Stimulated activated CD8-positive, alpha-beta memory T cell treated with anti-CD3 and anti-CD28 coated beads, Interleukin-15, amount 100 ng/mL, for 24 hours (primary cell): ENCODE data around the gene POLR1E.
"Not testable (repeated sequence)": the region's sequence is repeated elsewhere in the genome, so short reads cannot be mapped to it uniquely, and the experiment has no call there.

Experiments
- DNase-seq: peaks from one replicate; pipeline ENCODE4 v3.0.0-alpha.2; 2020; ENCODE audit warnings: low read depth

POLR1E gene

DNA sequence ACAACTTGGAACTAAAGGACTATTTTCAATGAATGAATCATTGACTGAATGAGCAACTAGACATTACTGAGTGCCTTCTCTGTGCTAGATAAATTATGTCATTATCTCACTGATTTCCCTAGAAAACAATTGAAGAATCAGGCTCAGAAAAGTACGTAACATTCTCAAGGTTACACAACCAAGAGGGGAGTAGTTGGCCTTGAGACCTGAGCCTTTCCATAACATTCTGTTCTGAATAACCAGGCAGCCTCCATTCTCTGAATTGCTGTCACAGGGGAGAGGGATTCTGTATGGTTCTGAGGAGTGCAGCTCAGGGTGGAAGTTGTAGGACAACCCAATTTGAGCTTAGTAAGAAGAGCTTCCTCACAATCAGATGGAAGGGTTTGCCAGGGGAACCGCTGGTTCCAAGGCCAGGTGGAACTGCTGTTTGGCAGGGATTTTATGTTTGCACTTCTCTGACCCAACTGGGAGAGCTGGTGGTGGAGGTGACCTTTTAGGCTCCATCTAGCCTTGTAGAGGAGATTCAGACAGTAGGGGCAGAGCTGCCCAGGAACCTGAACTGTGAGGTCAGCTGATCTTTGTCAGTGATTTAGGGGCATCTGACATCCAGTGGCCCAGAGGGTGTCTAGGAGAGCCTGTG lies 16.3 kb downstream of the POLR1E start:
- DNase-seq = no peak

DNA sequence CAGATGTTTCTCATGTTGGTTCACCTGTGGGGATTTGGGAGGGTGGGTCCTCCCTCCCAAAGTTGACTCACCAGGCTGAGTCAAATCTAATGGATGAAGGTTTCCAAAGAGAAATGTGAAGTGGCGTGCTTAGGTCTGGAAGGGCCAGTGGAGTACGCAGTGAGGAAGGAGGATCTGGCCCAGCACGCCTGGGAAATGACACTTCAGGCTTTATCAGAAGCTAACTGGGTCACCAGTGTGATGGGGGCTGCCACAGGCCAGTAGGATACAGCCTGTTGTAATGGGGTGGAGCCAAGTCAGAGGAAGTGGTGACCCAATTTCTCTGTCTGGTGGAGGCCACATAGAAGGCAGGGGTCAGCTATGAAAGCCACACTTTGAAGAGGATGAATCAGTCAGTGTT lies 18.0 kb downstream of the POLR1E start:
- DNase-seq = no peak

DNA sequence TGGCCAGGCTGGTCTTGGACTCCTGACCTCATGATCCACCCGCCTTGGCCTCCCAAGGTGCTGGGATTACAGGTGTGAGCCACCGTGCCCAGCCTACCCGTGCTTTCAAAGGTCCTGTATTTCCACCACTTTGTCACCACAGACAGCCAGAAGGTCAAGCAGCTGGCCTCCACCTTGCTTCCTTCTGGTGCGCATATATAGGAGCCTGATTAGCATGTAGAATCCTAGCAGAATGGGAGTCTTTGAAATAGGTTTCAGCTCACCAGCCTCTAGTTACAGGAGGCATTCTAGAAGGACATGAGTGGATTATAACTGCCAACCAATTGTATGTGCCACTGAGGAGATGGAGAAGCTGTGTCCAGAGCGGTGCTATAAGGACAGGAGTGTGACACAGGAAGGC lies 18.9 kb downstream of the POLR1E start:
- DNase-seq = no peak

DNA sequence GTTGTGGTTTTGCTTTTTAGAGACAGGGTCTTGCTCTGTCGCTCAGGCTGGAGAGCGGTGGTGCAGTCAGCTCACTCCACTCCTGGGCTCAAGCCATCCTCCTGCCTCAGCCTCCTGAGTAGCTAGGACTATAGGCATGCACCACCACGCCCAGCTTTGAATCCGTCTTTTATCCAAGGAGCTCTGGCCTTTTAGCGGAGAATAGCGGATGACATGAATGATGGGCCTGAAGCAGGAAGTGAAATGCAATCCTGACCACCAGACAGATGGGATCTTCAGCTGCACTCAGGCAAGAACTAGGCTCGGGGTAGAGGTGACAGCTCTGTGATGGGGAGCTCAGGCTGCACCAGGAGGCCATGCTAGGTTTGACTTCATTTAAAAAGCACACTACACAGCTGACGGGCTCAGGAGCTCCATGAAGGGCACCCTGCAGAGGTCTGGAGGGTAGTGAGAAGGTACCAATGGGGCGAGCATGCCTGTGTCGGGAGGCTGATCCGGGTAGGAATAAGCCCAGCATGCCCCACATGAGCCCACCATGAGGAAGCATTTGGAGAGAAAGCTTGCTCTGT lies 21.9 kb downstream of the POLR1E start:
- DNase-seq = no peak

DNA sequence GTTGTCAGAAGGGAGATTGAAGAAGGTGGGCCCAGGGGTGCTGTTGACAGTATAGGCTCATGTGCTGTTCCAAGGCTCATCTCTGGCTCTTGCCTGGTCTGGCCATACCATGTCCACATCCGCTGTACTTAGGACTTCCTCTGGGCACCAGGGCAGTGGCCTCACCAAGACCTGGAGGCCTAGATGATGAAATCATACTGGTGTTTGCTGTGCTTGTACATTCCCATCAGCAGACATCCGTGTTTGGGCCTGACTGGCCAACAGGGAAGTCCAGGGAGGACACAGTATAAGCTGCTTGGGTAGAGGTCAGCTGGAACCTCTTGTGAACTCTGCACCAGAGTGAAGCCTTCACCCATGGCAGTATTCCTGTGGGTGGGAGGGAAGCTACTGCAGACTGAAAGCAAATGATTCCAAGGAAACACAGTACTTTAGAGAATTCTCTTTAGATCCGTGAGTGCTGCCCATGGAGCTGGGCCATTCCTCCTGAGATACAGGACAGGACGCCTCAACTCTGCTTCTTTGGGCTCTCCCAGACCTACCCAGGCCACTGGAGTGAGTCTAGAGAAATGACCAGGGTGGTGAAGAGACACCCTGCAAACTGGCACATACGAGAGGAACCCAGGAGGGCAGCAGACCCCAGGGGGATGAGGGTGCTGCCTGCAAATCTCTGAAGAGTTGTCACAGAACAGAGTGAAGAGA lies 22.5 kb downstream of the POLR1E start:
- DNase-seq = no peak

DNA sequence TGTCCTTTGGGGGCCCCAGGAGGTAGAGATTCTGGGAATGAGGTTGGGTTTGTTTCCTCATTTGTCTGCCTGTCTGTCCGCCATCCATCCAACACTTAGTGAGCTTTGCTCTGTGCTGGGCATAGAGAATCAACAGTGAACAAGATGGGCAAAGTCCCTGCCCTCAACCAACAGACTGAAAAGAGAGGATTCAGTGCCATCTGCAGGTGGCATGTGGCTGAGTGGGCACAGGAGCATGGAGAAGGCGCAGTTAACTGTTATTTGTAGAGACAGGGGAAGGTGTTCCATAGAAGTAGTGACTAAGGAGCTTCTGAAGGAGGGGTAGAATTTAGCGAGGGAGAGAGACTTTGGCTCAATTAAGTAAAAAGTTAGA lies 23.1 kb downstream of the POLR1E start:
- DNase-seq = no peak

DNA sequence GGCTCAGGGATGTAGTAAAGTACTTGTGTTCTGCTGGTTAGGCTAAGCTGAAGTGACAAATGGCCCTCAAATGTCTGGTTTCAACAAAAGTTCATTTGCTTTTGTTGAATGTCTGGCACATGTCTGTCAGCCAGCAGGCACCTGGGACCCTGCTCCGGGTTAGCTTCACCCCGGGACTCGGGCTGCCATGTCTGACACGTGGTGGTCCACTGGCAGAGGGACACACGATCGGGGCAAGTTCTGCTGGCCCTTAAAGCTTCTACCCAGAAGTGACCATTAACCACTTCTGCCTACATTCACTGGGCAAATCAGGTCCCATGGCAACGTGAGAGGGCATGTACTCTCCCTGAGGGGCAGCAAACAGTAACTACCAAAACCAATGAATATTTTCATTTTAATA lies 23.8 kb downstream of the POLR1E start:
- no peak for DNase-seq

DNA sequence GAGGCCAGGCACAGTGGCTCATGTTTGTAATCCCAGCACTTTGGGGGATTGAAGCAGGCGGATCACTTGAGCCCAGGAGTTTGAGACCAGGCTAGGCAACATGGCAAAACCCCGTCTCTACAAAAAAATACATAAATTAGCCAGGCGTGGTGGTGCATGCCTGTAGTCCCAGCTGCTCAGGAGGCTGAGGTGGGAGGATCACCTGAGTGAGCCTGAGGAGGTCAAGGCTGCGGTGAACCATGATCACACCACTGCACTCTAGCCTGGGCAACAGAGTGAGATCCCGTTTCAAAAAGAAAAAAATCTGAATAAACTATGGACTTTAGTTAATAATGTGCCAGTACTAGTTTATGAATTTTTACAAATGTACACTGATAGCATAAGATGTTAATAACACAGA lies 24.3 kb downstream of the POLR1E start:
- not testable (repeated sequence) for DNase-seq

DNA sequence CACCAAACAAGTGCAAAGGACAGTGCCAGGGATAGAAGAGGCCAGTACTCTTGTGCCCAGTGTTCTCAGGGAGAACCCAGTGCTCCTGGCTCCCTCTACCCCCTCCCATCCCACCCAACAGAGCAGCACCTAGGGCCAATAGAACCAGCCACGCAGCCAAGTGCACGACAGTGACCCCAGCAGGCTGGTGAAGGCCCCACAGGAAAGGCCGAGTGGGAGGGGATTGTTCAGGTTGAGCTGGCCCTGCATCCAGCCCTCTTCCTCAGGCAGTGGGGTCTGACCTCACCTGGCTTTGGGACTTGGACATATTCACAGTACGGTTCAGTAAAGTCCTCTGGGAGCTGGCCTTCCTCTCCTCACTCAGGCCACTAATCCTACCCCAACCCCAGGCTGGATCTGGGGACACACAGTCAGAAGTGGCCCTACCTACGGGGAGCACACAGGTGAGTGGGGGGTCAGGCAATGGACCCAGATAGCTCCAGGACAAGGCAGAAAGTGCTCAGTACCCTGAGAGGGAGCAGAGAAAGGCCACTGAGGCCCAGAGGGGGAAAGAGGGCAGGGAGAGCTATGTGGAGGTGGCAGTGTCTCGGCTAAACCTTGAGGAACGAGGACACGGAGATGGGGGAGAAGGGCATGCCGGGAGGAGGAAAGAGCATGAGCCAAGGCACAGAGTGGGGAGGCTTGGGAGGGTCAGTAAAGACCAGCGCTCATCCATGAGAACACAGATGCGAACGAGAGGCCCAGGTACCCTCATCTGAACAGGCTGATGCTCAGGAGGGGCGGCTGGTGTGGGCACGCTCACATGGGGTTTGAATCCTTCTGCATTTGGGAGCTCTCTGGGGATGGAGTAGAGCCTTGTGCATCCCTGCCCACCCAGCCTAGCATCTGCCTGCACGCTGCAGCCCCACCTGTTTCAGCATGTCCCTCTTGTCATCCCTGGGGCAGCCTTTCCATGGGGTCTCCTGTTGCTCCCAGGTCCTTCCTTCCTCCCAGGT lies 25.6 kb downstream of the POLR1E start:
- no peak for DNase-seq

DNA sequence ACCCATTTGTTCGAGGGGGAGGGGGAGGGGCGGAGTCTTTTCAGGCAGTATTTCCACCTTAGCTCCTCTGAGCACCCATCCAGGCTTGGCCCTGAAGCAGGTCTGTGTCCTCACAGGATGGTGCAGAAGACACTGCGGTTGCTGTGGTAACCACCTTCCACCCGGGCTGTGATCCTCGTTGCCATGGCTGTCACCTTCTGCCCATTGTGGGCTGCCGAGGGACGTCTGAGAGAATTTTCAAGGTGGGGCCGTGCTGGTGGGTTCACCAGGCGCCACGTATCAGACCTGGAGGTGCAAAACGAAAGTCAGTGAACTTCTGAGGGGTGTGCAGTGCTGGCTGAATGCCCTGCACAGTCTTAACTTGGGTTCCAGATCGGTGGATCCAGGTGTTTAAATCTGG lies 26.7 kb downstream of the POLR1E start:
- no peak for DNase-seq

DNA sequence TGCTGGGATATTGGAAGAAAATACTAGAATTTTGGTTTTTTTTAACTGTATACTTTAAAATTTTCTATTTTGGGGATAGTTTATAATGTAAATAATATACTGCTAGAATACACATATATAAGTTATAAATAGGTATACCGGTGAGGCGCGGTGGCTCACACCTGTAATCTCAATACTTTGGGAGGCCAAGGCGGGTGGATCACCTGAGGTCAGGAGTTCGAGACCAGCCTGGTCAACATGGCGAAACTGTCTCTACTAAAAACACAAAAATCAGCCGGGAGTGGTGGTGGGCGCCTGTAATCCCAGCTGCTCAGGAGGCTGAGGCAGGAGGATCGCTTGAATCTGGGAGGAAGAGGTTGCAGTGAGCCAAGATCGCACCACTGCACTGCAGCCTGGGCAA lies 28.7 kb downstream of the POLR1E start:
- DNase-seq = not testable (repeated sequence)

DNA sequence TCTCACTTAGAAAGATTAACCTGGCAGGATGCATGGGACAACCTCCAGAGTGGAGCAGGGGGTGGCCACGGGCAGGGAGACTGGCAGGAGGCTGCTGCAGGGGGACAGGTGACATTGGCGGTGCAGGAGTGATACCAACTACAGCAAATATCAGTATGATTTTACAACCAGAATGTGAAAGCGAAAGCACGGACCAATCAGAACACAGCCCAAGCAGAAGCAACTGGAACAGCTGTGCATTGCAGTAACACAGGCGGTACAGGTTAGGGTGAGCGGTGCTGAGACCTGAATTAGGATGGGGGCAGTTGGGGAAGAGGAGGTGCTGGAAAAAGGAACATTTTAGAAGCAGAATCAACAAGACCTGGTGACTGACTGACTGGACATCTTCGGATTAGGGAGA lies 29.3 kb downstream of the POLR1E start:
- no peak for DNase-seq

DNA sequence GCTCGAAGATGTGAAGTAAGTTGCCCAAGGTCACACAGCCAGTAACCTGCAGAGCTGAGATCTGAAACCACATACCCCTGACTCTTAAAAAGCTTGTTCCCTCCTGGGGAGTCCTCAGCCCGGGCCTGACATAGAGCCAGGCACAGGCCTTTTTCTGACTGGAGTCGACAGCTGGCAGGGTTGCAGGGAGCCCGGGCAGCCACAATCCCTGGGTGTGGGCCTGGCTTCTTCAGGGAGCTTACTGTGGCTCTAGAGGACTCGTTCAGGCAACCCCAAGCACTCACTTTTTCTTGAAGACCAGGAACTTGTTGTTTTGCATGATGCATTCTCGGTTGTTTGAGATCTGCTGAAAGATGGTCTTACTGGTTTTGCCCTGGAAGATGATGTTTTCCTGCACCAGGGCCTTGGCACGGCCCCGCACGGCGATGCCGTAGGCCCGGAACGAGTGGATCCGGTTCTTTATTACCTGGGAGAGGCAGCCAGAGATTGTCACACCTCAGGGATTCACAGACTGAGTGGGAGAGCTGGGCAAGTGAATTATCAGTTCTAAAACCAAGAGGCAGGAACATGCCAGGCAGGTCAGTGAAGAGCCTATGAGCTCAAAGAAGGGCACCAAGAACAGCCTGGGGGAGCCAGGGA lies 30.0 kb downstream of the POLR1E start:
- DNase-seq = no peak

DNA sequence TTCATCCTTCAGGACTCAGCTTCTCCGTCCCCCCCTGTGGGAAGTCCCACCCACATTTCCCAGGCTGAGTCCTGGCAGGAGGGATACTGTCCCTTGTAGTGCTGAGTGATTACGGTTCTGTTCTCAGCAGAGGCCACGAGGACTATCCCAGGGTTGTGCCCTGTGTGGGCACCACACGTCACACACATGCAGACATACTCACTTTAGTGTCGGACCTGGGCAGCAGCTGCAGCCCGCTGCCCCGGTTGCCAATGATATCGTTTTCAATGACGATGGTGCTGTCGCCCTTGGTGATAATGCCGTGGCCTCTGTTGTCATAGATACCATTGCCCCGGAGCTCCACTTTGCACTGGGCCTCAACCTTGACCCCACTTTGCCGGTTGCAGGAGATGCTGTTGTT lies 32.2 kb downstream of the POLR1E start:
- no peak for DNase-seq

DNA sequence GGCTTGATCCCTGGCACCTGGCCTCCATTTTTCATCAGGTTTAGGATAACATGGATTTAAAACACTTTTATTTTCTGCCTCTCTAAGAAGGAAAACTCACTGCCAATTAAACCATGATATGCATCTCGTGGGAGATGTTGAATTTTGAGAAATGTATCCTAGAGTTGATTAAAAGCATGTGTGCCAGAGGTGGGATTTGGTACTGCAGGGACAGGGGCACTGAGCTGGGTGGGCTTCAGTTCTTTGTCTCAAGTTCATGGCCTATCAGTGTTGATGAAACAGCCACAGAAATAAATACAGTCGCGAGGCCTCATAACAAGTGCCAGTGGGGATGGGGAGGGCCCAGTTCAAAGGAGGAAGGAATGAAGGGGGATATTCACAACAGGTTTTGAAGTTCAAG lies 34.9 kb downstream of the POLR1E start:
- DNase-seq = no peak

DNA sequence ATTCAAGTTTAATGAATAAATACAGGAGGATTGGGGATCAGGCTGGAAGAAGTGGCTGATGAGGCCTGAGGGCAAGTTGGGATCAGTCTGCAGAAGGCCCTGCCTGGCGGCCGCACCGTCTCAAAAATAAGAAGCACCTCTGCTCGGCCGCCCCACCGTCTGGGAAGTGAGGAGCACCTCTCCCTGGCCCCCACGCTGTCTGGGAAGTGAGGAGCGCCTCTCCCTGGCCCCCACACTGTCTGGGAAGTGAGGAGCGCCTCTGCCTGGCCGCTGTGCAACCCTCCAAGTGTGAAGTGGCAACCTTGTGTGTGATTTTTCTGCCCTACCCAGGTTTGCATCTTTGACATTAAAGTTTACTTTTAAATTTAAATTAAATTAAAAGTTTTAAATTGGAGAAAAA lies 35.4 kb downstream of the POLR1E start:
- DNase-seq = no peak

DNA sequence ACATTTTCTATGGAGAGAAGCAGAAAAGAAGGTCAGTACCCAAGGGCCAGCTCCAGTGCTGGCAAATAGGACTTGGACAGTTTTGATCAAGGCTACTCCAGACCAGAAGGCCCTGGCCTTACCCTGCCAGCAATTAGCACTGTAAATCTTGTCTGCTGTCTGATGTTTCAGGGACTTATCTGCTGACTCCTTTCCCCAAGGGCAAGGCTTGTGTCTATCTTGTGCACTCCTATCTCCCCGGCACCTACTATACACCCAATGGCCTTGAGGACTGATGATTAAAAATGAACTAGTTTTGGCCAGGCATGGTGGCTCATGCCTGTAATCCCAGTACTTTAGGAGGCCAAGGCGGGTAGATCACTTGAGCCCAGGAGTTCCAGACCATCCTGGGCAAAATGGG lies 37.2 kb downstream of the POLR1E start:
- no peak for DNase-seq

DNA sequence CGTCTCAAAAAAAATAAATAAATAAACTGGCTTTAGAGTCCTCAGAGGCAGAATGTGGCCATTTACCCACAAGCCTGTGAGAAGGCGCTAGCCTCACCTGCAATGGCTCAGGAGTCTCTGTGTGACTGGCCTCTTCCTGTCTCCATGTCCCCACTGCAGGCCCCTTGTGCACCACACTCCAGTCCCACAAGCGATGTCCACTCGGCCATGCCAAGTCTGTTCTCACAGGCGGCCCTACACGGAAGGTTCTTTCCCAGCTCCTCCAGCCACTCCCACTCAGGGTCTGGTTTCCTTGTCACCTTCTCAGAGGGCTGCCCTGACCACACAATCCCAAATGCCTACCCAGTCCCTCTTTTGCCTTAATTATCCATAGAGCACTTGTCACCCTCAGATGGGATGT lies 38.2 kb downstream of the POLR1E start:
- no peak for DNase-seq

DNA sequence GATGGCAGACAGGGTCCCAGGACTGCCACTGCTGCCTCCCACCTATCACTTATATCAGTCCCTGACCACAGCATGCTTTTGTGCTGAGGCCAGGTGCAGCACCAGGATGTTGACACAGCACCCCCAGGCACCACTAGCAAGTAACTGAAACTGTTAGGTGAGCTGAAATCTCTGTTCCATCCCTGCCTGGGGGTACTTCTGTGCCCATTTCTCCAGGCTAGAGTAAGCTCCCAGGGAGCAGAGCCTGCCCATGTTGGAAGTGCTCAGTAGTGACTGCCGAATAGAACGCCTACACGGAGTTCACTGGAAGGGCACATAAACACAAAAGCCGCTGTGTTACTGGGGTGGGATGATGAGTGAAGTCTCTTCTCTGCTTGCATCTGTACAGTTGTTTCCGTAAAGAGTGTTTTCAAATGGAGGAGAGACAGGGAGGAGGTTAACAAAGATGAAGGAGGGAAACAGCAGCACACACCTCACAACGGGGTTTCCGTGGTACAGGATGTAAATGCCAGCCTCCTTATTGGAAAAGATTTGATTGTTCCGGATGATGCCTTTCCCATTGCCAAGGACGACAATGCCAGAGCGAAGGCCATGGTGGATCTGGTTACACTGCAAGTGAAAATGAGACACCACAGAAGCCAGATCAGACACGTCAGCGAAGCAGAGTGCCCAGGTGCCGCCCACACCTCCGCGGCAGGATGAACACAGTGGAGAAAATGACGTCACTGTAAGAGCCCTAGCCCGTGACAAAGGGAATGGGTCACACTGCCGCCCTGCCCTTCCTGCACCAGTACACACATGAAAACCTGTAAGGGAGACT lies 43.1 kb downstream of the POLR1E start:
- no peak for DNase-seq

DNA sequence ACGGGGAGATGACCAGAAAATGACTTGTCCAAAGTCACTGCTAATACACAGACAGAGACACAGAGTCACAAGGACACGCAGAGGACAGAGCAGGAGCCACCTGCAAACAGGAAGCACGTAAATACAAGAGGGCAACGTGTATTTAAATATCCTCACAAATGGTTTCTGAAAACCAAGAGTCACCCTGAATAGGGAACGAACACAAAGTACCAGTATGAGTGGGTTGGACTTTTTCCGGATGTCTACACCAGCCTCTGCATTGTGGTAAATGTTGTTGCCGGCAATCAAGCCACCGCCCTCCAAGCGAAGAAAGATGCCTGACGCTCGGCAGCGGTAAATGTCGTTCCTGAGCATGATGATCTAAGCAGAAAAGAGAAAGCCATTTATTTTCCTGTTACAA lies 46.0 kb downstream of the POLR1E start:
- DNase-seq = no peak

DNA sequence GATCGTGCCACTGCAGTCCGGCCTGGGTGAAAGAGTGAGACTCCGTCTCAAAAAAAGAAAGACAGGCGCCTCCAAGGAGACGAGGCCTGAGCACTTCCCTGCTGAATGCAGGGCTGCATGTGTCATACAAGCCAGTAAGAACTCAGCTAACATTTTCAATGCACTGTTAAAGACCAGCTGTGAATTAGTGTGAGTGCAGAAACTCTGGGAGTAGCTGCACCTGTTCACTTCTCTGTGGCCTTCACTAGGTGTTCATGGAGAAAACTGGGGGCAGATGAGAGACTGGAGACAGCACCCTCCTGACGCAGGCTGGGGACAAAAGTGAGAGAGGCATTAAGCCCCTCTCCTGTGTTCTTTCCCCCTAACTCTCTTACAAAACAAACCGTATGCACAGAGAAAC lies 48.7 kb downstream of the POLR1E start:
- DNase-seq = no peak
